Measurements from ENCODE around the gene RTP5. TPM values are rescaled to one million over a fixed set of nuclear protein-coding genes. Genes with fewer than 3 reads are reported as not detected.

Gene RTP5
- total and polyA plus RNA-seq, 2 donors (not counting 1 experiment from before 2014, with no cell fraction given) = not detected

- WGBS (ENCODE audit: insufficient coverage) = 89% methylated on average over 20 of the region's 28 CpGs
- H3K4me3 Mint-ChIP-seq = peak within 1 kb of the TSS; percentile 81
- H3K9ac ChIP-seq (ENCODE audit: low read length) = peak within 1 kb of the TSS; percentile 32
- H3K9me3 Mint-ChIP-seq (ENCODE audit: insufficient read depth) = no peaks in the 10 kb centered on the region
- no peaks in the 10 kb centered on the region for H3K36me3 ChIP-seq (replicated peaks in 1 of 2; ENCODE audit: control extremely low read depth in 1 of 2, control insufficient read depth in 1 of 2, extremely low read depth in 1 of 2, insufficient read depth in 2 of 2, low read length in 1 of 2)
- intact Hi-C loops (cut with micrococcal nuclease) = loop anchor here (1.0 kb wide), 1 partner anchor 14 kb away; no protein-coding TSS in a partner anchor
- ATAC-seq (ENCODE audit: low read depth) (peak; percentile 51), DNase-seq (peak; percentile 47)
- peak within 1 kb of the TSS; percentile 28 to 44 for H3K27ac ChIP-seq (ENCODE audit: low read length in 2 of 2)
- no peak for TF ChIP-seq EZH2 (IDR thresholded peaks at IDR 0.05; ENCODE audit: borderline replicate concordance, insufficient read depth, low read depth, low read length, poor library complexity, severe bottlenecking)
- no peak for TF ChIP-seq CTCF (IDR thresholded peaks at IDR 0.05)
- CTCF ChIA-PET = no interaction called here
- H3K9me3 ChIP-seq (ENCODE audit: control extremely low read depth in 1 of 3, control insufficient read depth in 2 of 3, insufficient read depth in 1 of 3, low read length in 2 of 3) = peaks cover 0 to 5% (median 0%) of the 10 kb centered on the region in 3 donors
- H3K79me2 ChIP-seq (ENCODE audit: control insufficient read depth, insufficient read depth, low read length) = no peaks in the 10 kb centered on the region
- POLR2A ChIA-PET = interaction anchor here (1.3 to 1.5 kb wide), 2 partner anchors 10 to 14 kb away, joined by 3 to 8 read pairs; no protein-coding TSS in a partner anchor
- no peaks in the 10 kb centered on the region for H4K20me1 ChIP-seq (ENCODE audit: control insufficient read depth, insufficient read depth, low read length, poor library complexity, severe bottlenecking)
- peaks cover 31% of the 10 kb centered on the region for H3K4me1 Mint-ChIP-seq
- peaks cover 24 to 40% of the 10 kb centered on the region in 2 donors for H3K4me1 ChIP-seq (ENCODE audit: control insufficient read depth in 2 of 2, insufficient read depth in 2 of 2, low read length in 2 of 2)
- H3K4me2 ChIP-seq (replicated peaks; ENCODE audit: low read depth, low read length, poor library complexity, severe bottlenecking) = peak within 1 kb of the TSS; percentile 74
- H2AFZ ChIP-seq (ENCODE audit: insufficient read depth, low read depth, low read length, poor library complexity, severe bottlenecking) = peak within 1 kb of the TSS; percentile 20
- H3K27ac Mint-ChIP-seq = peak within 1 kb of the TSS; percentile 88
- peaks cover 13% of the 10 kb centered on the region for H3K27me3 Mint-ChIP-seq
- H3K27me3 ChIP-seq (replicated peaks in 1 of 4; ENCODE audit: control extremely low read depth in 1 of 4, control insufficient read depth in 3 of 4, insufficient read depth in 4 of 4, low read length in 3 of 4) = peaks cover 0 to 29% (median 12%) of the 10 kb centered on the region in 4 experiments
- peak within 1 kb of the TSS in 3 of 5 experiments; percentile 15 to 52 (median 21) for H3K4me3 ChIP-seq (ENCODE audit: control extremely low read depth in 1 of 5, extremely low read depth in 1 of 5, insufficient read depth in 1 of 5, low read depth in 2 of 5, low read length in 4 of 5)
These were observed 11.1 kb upstream of the RTP5 start, which contains the start of gene PDCD1 for GRCh38 chr2:241858206-241859016. PDCD1 (minus strand) TSS chr2:241858894; CDS start chr2:241858838, 56 bp downstream.

All from B cell (primary cell).